Left kidney (tissue), 2 donors: ENCODE data around the gene TIMM10B. TPM values are rescaled to one million over a fixed set of nuclear protein-coding genes. Genes with fewer than 3 reads are reported as not detected.
"Not testable (repeated sequence)": the region's sequence is repeated elsewhere in the genome, so short reads cannot be mapped to it uniquely, and the experiment has no call there.

Experiments
- DNase-seq: peaks from one replicate; pipeline ENCODE4 v3.0.0-alpha.2; 2013
- polyA plus RNA-seq: library from polyadenylated mRNA; unstranded; fragments of 120-200 nt; gene quantifications from one replicate; pipeline ENCODE4 v1.2.1, GENCODE V29; 2013; ENCODE audit not compliant: insufficient read length

Gene TIMM10B
- polyA plus RNA-seq, 1 donor: 40.9 TPM

DNA sequence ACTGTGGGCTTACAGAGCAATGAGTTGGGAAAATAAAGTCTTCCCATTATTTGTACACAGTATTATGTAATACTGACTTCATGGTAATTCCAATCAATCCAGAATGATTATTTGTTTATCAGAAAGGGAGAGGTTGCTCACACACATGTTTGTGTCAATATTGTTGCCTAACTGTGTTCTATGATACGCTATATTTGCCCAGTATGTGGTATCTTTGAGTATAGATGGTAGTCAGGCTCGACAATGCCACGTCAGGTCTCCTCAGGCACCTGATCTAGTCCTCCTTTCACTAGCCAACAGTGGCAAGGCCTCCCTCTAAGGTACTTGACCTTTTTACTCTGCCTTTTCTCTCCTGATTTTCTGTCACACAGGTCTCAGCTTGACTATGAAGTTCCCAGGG lies 21.1 kb downstream of the TIMM10B start:
- no peak for DNase-seq

GRCh38 chr11:6504166-6504565 lies 22.9 kb downstream of the TIMM10B start:
- no peak for DNase-seq

DNA sequence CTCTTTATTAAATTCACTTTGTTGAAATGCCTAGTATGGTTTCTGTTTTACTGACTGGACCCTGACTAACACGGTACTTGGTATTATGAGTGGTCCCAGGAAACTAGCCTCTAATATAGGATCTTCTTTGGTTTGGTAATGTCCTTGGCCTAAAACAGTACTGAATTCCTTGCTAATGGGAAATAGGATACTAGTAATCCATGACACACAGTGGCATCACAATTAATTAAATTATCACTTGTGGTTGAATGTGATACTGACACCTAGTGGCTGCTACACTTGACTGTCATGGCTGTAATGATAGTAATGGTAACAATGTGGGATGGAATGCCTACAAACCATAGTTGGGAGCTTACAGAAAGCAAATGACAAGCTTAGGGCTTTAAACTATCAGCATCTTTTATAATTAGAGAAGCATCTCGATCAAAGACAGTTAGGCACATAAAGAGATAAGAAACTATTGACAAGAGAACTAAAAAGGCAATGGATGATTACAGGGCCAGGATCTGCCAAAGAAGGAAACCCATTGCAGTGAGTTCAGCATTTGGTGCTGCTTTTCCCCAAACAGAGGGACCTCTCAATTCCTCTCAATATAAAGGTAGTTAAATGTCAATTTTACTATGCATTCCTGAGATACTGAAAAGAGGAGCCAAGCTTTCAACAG lies 24.4 kb downstream of the TIMM10B start:
- DNase-seq: peak; percentile 51

DNA sequence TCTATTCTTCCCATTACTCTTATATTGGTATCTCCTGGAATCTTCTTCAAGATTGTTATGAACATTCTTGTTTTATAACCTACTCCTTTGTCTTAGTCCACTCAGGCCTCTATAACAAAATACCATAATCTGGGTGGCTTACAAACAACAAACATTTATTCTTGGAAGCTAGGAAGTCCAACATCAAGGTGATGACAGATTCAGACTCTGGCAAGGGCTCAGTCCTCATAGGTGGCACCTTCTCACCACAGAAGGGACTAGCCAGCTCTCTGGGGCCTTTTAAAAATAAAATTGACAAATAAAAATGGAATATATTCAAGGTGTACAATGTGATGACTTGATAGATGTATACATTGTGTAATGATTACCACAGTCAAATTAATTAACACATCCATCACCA lies 35.6 kb downstream of the TIMM10B start:
- no peak for DNase-seq

DNA sequence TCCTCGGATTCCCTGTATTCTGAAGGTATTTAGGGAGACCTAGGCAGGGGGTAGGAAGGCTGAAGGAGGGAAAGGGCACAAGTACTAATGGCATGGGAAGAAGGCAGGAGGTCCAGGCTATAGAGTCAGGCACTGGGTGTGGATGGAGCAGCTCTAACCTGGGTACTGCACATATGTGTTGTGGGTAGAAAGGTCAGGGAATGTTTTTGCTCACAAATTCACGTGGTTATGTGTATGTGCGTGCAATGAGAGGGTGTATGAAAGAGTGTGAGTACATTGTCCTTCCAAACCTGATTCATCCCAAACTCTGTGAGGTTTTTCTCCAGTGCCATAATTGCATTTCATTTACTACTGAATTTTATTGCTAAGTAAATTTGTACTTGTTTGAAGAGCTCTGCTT lies 39.0 kb downstream of the TIMM10B start:
- DNase-seq: no peak

DNA sequence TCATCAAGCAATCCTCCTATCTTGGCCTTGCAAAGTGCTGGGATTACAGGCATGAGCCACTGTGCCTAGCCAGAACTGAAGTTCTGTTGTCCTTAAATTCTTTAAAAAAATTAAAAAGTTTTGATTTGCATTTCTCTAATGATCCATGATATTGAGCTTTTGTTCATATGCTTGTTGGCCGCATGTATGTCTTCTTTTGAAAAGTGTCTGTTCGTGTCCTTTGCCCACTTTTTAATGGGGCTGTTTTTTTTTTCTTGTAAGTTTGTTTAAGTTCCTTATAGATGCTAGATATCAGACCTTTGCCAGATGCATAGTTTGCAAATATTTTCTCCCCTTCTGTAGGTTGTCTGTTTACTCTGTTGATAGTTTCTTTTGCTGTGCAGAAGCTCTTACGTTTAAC lies 40.6 kb downstream of the TIMM10B start:
- not testable (repeated sequence) for DNase-seq

DNA sequence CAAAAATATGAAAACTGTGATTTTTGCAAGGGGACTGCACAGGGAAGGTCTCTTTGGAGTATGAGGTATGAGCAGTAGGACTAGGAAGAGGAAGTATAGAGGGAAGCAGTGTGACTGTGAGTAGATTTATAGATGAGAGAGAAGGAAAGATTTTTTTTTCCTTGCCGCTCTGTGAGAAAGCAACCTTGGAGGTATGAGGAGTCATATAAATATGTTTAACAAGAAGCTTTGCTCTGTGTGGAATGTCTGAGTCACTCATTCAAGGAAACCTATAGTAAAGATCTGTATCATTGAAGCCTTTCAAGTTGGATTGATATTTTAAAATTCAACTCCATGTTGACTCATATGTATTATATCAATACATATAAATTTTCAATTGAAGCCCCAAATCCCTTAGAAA lies 42.0 kb downstream of the TIMM10B start:
- no peak for DNase-seq

GRCh38 chr11:6526411-6527135 lies 45.3 kb downstream of the TIMM10B start:
- no peak for DNase-seq

DNA sequence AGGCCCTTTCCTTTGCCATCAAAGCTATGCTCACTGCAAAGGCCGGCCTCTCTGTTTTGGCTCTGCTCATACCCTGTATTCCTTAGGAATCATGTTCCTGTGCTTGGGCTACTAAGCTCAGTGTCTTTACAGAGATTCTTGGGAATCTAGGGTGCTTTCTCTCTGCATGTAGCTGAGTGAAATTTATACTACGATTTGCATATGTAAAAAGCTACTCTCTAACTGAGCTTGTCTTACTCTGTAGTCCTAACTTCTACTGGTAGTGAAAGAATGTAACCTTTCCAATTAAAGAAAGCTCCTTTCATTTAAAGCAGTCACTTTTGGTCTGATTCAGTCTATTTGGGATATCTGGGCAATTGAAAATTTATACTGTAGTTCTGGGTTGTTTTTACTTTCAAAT lies 48.0 kb downstream of the TIMM10B start:
- DNase-seq: no peak

DNA sequence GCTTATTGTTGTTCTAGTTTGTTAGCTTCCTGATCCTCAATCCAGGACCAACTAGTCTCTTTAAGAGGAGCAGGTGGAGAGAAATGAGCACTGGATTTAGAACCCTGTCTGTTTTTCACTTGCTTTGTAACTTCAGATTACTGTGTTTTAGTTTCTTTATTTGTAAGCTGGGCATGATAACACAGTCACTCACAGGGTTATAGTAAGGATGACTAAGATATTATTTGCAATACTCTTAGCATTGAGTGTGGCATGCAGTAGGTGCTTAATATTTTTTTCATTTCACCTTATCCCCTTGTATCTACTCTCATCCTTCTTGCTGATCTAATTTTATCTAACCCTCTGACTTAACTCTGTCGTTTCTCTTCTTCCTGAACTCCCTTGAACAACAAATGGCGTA lies 49.5 kb downstream of the TIMM10B start:
- no peak for DNase-seq

GRCh38 chr11:6531267-6531752 lies 50.0 kb downstream of the TIMM10B start:
- DNase-seq: peak; percentile 47

Other genes with a start within 250 kb of the TIMM10B start
- 62.0 TPM for gene FHIP1B, start 246.9 kb upstream of the TIMM10B start, polyA plus RNA-seq
- 1.1 TPM for gene CNGA4, start 242.4 kb upstream of the TIMM10B start, polyA plus RNA-seq
- 0.55 TPM for gene CCKBR, start 221.7 kb upstream of the TIMM10B start, polyA plus RNA-seq
- 8.5 TPM for gene CAVIN3, start 161.0 kb upstream of the TIMM10B start, polyA plus RNA-seq
- gene SMPD1, start 91.0 kb upstream of the TIMM10B start, polyA plus RNA-seq: 34.1 TPM
- 55.3 TPM for gene APBB1, start 62.4 kb upstream of the TIMM10B start, polyA plus RNA-seq
- gene HPX, start 40.5 kb upstream of the TIMM10B start, polyA plus RNA-seq: 4.8 TPM
- gene TRIM3, start 7.6 kb upstream of the TIMM10B start, polyA plus RNA-seq: 26.5 TPM
- 74.8 TPM for gene ARFIP2, start 170 bp upstream of the TIMM10B start, polyA plus RNA-seq
- gene DNHD1, start 15.8 kb downstream of the TIMM10B start, polyA plus RNA-seq: 13.3 TPM
- 21.2 TPM for gene RRP8, start 122.1 kb downstream of the TIMM10B start, polyA plus RNA-seq
- gene ILK, start 122.3 kb downstream of the TIMM10B start, polyA plus RNA-seq: 145 TPM
- gene TAF10, start 130.7 kb downstream of the TIMM10B start, polyA plus RNA-seq: 67.1 TPM
- 121 TPM for gene TPP1, start 137.9 kb downstream of the TIMM10B start, polyA plus RNA-seq
- gene DCHS1, start 174.3 kb downstream of the TIMM10B start, polyA plus RNA-seq: 36.1 TPM
- gene MRPL17, start 201.8 kb downstream of the TIMM10B start, polyA plus RNA-seq: 61.2 TPM